Adrenal gland (tissue), 12 donors: ENCODE measurements around the gene PSKH1. TPM values are rescaled to one million over a fixed set of nuclear protein-coding genes. Genes with fewer than 3 reads are reported as not detected.

Experiments used
- DNase-seq, 7 donors: peaks; one replicate each; pipeline ENCODE4 v3.0.0-alpha.2; 2019 to 2020
- H3K27ac ChIP-seq, 5 donors: fragments of 200-600 bp; sonication (generic) in 4 of 5; 1 replicate in 3 of 5; 2 replicates in 2 of 5; pipeline versions ENCODE4 v1.5.1 to v1.8.0; 2016 to 2020; ENCODE audit warnings: mild to moderate bottlenecking in 1 of 5
- H3K27me3 ChIP-seq: fragments of 200-600 bp; 2 replicates; pipeline ENCODE4 v1.8.0; 2021
- H3K36me3 ChIP-seq, 2 donors: fragments of 200-600 bp; replicated peaks in 1 of 2; 1 replicate in 1 of 2; 2 replicates in 1 of 2; pipeline versions ENCODE4 v1.5.1 to v1.8.0; 2018 to 2022
- H3K4me1 ChIP-seq, 2 donors: fragments of 200-600 bp; replicated peaks in 1 of 2; 1 replicate in 1 of 2; 2 replicates in 1 of 2; pipeline versions ENCODE4 v1.5.1 to v1.8.0; 2018 to 2021
- H3K4me3 ChIP-seq, 4 donors: fragments of 200-600 bp; sonication (generic) in 3 of 4; one replicate each; pipeline ENCODE4 v1.5.1; 2016 to 2018
- H3K9me3 ChIP-seq, 3 donors: fragments of 200-600 bp; sonication (generic) in 1 of 3; replicated peaks in 1 of 3; 1 replicate in 2 of 3; 2 replicates in 1 of 3; pipeline versions ENCODE4 v1.5.1 to v1.8.0; 2016 to 2021
- CTCF ChIP-seq, 6 experiments: fragments of 450-650 bp in 4 of 6; fragments of 200-600 bp in 2 of 6; sonication (generic) in 1 of 6; IDR thresholded peaks; 1 replicate in 5 of 6; 2 replicates in 1 of 6; pipeline versions ENCODE4 v1.5.1 to v1.8.0; 2016 to 2021; ENCODE audit warnings: antibody characterized with exemption in 6 of 6, mild to moderate bottlenecking in 2 of 6, moderate library complexity in 1 of 6
- POLR2A ChIP-seq, 2 donors: fragments of 450-650 bp; IDR thresholded peaks; one replicate each; pipeline ENCODE4 v1.6.1; 2017; ENCODE audit warnings: antibody characterized with exemption in 2 of 2, mild to moderate bottlenecking in 2 of 2, moderate library complexity in 1 of 2
- WGBS, 4 donors: extraction: QIAGEN DNeasy Blood & Tissue Kit in 2 of 4; methylation state at CpG; one replicate each; pipeline versions ENCODE4 v1.1.5 to v1.1.7; 2013 to 2017; 5-methylcytosine and 5-hydroxymethylcytosine counted together
- intact Hi-C, 2 donors: fragments of 100-400 bp; cut with DNase I; formaldehyde crosslinking; loops; one replicate each; pipeline versions ENCODE4 v1.14.1 to v1.15.0; 2022 to 2023
- polyA plus RNA-seq, 3 donors: library from polyadenylated mRNA; stranded (reverse); fragments of 200-250 nt in 2 of 3; fragments of 350-450 nt in 1 of 3; fragmentation: Illumina TruSeq in 1 of 3; extraction: RNeasy Lipid Tissue Mini Kit (QIAGEN cat#74804) in 1 of 3; gene quantifications; one replicate each; pipeline ENCODE4 v1.2.3, GENCODE V29; 2013 to 2014
- total RNA-seq, 9 donors: library from RNA; depleted of rRNA in 4 of 9; stranded (reverse); fragments of >200 nt in 4 of 9; fragments of 120-200 nt in 1 of 9; fragmentation: NEBNext Ultra II Directional in 1 of 9; extraction: Animal tissue kit (Norgen Biotek cat#: 25700) in 1 of 9; gene quantifications; one replicate each; pipeline versions ENCODE4 v1.1.0 to v1.2.4, GENCODE V29; 2013 to 2023
- donor health status: healthy with polysubstance abuse.
- donor health status: Bipolar disorder and iron deficiency.
- donor health status: DM: yes; HTN: yes; CAD: no.
- donor health status: DM: no; HTN: no; CAD: no.
- donor health status: DM: no; HTN: no; CAD: no.
- donor health status: DM: yes; HTN: yes; CAD: no.

PSKH1 gene
- total and polyA plus RNA-seq, 12 donors: 9.5 to 43.7 (median 24.0) TPM

GRCh38 chr16:67856927-67857546, 36.0 kb upstream of the PSKH1 start:
- WGBS, 4 donors: 92 to 97% (median 95%) methylated on average over 4 to 5 of the region's 5 CpGs
- Histone ChIP-seq H3K4me1 (peaks cover 27 to 30% of the 10 kb centered on the region in 2 donors), H3K27me3 (no peaks in the 10 kb centered on the region), H3K36me3 (peaks cover 0 to 6% of the 10 kb centered on the region in 2 donors), H3K9me3 (no peaks in the 10 kb centered on the region), H3K27ac (peak overlapping the region in 3 of 5 donors; percentile 38 to 85 (median 84)), H3K4me3 (no peak overlapping the region)
- DNase-seq: no peak
- intact Hi-C loops: no loop called here
- no peak for TF ChIP-seq CTCF (IDR thresholded peaks at IDR 0.05)
- TF ChIP-seq POLR2A (IDR thresholded peaks at IDR 0.05): no peak

- peaks cover 33 to 34% of the 10 kb centered on the region in 2 donors for H3K4me1 ChIP-seq
- peak; percentile 72 to 95 (median 90) for DNase-seq
- TF ChIP-seq CTCF (IDR thresholded peaks at IDR 0.05) (no peak), POLR2A (IDR thresholded peaks at IDR 0.05) (no peak)
- H3K27ac ChIP-seq: peak overlapping the region in 3 of 5 donors; percentile 69 to 85 (median 84)
- intact Hi-C loops: no loop called here
- H3K4me3 ChIP-seq: no peak overlapping the region
- H3K27me3 ChIP-seq: no peaks in the 10 kb centered on the region
- H3K36me3 ChIP-seq: peaks cover 0 to 6% of the 10 kb centered on the region in 2 donors
- no peaks in the 10 kb centered on the region for H3K9me3 ChIP-seq
- WGBS, 4 donors: 43 to 61% (median 50%) methylated on average over 3 of the region's 3 CpGs
These were observed 35.4 kb upstream of the PSKH1 start for GRCh38 chr16:67857547-67858233.

- H3K4me1 ChIP-seq: peaks cover 40 to 41% of the 10 kb centered on the region in 2 donors
- intact Hi-C loops: no loop called here
- H3K36me3 ChIP-seq: peaks cover 0 to 6% of the 10 kb centered on the region in 2 donors
- peak overlapping the region in 4 of 5 donors; percentile 41 to 85 (median 76) for H3K27ac ChIP-seq
- DNase-seq: no peak
- TF ChIP-seq POLR2A (IDR thresholded peaks at IDR 0.05) (no peak), CTCF (IDR thresholded peaks at IDR 0.05) (no peak)
- WGBS, 4 donors: 65 to 88% (median 76%) methylated on average over 4 of the region's 4 CpGs
- no peak overlapping the region for H3K4me3 ChIP-seq
- H3K27me3 ChIP-seq: no peaks in the 10 kb centered on the region
- no peaks in the 10 kb centered on the region for H3K9me3 ChIP-seq
These were observed 34.6 kb upstream of the PSKH1 start for GRCh38 chr16:67858500-67858899.

- Histone ChIP-seq H3K4me1 (peaks cover 37 to 38% of the 10 kb centered on the region in 2 donors), H3K9me3 (no peaks in the 10 kb centered on the region), H3K36me3 (peaks cover 0 to 15% of the 10 kb centered on the region in 2 donors), H3K27me3 (no peaks in the 10 kb centered on the region), H3K4me3 (no peak overlapping the region), H3K27ac (no peak overlapping the region)
- no peak for DNase-seq
- 80 to 88% (median 84%) methylated on average over 5 to 8 of the region's 8 CpGs for WGBS, 4 donors
- TF ChIP-seq POLR2A (IDR thresholded peaks at IDR 0.05) (no peak), CTCF (IDR thresholded peaks at IDR 0.05) (no peak)
- intact Hi-C loops: loop anchor here in 1 of 2 donors (10.0 kb wide), 1 partner anchor 46 kb away; no protein-coding TSS in a partner anchor
These were observed 32.3 kb upstream of the PSKH1 start for GRCh38 chr16:67860589-67861398.
